SKM-1 (cell line): ENCODE results near the gene TFF1.

ENCODE experiments used
- DNase-seq: peaks from one replicate; lab custom pipeline; 2025; ENCODE audit not compliant: unreplicated experiment; lab: John Stamatoyannopoulos, UW

TFF1 gene

GRCh38 chr21:42398436-42399028 is 32.2 kb upstream of the TFF1 start:
- DNase-seq, result no peak

- DNase-seq, result no peak
Observed at GRCh38 chr21:42397746-42398394, 31.5 kb upstream of the TFF1 start.

- no peak for DNase-seq
Observed at GRCh38 chr21:42396799-42397745, 30.7 kb upstream of the TFF1 start.

DNA sequence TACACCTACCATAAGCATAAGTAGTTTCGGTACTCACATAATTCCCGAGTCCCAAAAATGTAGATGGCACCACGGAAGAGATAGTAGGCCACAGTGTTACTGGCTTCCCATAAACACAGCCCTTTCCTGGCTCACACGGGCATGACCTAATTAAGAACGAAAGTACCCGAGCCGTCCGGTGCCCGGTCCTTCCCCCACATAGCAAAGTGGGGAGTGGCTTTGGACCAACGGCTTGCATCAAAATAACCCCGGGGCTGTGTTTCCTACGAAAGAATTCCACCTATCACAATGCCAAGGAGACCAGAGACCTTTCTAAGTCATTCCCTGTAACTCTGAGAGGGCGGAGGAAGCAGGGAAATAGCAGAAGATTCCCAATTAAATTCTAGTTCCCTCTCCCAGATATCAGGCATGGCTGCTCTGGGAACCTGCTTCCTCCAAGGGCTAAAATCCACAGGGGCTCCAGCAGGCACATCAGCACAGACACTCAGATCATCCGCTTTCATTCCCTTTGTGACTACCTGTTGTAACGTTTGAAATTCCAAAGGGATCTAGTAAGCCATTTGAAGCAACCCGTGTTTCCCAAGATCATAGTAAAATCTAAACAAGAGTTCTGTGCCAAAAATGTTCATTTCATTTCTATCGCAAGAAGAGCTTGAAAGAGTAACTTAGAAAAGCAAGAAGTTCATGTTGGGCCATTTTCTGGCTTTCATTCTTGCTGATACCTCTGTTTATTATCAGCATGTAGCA is 29.7 kb upstream of the TFF1 start, which contains the start of gene TMPRSS3:
Gene TMPRSS3, minus strand, starts transcription at position 148 of the 747 bp plus-strand sequence. CDS start 635 bp downstream, outside the sequence.
- no peak for DNase-seq

- no peak for DNase-seq
Observed at GRCh38 chr21:42395302-42395701, 29.0 kb upstream of the TFF1 start.

- no peak for DNase-seq
Observed at GRCh38 chr21:42393443-42393950, 27.2 kb upstream of the TFF1 start.

DNA sequence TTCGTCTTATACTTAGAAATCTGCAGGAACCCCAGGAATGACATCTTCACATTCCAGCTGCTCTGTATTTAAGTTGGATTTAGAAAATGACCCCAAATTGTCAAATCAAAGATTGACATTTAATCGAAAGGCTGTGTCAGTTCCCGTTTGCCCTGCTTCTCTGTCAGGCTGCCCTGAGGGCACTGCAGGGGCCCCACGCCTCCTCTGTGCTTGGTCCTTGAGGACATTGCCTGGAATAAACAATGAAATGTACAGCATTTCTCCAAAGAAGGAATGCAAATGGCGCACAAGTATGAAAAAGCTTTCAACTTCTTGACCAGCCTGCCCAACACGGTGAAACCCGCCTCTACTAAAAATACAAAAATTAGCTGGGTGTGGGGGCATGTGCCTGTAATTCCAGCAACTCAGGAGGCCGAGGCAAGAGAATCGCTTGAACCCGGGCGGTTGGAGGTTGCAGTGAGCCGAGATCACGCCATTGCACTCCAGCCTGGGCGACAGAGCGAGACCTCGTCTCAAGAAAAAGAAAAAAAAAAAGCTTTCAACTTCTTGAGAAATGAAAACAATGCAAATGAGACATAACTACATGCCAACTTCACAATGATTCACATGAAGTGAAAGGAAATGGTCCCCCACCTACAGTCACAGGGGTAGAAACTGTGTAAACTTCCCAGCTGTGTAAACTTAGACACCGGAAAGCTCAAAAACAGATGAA is 26.6 kb upstream of the TFF1 start:
- DNase-seq, result no peak

DNA sequence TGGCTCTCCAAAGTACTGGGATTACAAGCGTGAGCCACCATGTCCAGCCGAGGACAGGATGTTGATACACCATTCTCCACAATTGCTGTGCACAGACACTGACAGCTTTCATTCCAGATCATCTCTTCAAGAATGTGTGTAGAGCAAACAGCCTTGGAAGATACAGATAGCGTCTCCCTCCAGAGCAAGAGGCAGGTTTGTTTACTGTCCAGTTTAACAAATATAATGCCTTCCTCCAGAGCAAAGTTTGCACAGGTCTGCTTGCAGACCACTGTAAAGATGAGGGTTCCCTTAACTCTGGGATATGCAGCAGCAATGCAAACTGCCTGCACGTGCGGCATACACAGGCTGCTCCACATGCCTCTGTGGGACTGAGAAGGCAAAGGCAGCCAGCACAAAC is 25.0 kb upstream of the TFF1 start:
- DNase-seq, result no peak

DNA sequence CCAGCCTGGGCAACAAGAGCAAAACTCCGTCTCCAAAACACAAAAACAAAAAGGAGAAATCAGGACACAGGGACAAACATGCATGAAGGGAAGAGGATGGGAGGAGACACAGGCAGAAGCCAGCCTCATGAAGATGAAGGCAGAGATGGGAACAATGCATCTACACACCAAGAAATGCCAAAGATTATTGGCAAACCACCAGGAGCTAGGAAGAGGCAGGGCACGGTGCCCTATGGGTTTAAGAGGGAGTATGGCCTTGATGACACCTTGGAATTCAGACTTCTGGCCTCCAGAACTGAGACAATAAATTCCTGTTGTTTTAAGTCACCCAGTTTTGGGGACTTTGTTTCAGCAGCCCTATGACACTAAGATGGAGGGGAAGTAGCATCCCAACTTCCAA is 24.4 kb upstream of the TFF1 start:
- DNase-seq, result no peak

GRCh38 chr21:42390193-42390592 is 23.9 kb upstream of the TFF1 start:
- DNase-seq, result no peak

- DNase-seq, result no peak
Observed at GRCh38 chr21:42389449-42389835, 23.1 kb upstream of the TFF1 start.

GRCh38 chr21:42388740-42389448 is 22.6 kb upstream of the TFF1 start:
- DNase-seq, result no peak

DNA sequence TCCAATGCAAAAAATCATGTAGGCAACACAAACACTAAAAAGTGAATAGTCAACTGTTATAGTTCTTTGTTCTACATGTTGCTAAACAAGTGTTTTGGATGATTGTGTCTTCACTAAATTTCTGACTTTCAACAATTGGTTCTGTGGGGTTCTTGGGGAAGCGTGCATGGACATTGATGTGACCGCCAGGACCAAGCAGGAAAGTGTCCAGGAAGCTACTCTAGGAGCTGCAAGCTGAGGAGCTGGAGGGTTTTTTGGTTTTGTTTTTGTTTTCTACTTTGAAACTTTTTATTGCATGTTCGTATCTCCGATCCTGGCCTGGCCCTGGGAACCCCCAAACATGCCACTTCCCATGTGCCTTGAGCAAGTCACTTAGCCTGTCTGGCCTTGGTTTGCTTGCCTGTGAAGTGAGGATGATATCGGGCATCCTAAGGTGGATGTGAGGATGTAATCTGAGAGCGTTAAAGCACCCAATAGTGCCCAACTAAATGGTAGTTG is 21.6 kb upstream of the TFF1 start:
- no peak for DNase-seq

- DNase-seq, result no peak
Observed at GRCh38 chr21:42387164-42387563, 20.8 kb upstream of the TFF1 start.

DNA sequence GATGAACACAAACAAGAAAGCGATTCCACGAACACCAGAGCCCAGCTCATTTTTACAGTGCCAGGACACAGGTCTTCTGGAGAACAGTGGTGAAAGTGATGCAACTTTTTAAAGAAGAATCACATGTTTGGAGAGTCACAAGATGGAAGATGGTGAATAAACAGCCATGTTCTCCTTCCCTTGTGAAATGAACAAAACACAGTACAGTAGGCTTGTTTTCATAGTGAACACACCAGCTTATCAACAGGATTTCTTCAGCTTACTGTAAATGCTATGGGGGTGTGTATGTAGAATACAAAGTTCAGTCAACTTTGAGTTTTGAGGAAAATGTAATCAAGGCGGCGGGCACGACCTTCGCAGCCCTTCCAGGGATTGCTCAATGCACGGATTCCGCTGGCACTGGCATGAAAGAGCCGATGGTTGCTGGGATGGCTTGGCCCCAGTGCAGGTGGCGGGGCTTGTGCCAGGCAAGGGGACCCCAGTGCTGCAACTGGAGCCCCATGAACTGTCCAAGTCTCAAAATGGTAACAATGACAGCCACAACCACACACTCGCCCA is 19.8 kb upstream of the TFF1 start:
- no peak for DNase-seq

GRCh38 chr21:42385619-42386018 is 19.3 kb upstream of the TFF1 start:
- no peak for DNase-seq

DNA sequence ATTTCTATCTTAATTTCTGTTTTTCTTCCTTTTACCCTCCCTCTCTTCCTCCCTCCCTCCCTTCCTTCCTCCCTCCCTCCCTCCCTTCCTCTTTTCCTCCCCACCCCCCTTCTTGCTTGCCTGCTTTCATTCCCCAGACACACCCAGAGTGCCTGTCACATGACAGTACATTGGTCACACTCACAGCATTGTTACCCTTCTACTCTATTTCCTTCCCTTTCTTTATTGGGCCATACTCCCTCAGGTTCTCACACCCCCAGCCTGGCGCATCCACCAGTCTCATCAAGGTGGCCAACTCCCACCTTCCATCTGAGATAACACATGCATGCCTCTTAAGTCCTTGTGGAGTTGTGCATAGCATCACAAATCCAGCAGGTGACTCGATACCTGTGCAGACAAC is 18.7 kb upstream of the TFF1 start:
- DNase-seq, result no peak

DNA sequence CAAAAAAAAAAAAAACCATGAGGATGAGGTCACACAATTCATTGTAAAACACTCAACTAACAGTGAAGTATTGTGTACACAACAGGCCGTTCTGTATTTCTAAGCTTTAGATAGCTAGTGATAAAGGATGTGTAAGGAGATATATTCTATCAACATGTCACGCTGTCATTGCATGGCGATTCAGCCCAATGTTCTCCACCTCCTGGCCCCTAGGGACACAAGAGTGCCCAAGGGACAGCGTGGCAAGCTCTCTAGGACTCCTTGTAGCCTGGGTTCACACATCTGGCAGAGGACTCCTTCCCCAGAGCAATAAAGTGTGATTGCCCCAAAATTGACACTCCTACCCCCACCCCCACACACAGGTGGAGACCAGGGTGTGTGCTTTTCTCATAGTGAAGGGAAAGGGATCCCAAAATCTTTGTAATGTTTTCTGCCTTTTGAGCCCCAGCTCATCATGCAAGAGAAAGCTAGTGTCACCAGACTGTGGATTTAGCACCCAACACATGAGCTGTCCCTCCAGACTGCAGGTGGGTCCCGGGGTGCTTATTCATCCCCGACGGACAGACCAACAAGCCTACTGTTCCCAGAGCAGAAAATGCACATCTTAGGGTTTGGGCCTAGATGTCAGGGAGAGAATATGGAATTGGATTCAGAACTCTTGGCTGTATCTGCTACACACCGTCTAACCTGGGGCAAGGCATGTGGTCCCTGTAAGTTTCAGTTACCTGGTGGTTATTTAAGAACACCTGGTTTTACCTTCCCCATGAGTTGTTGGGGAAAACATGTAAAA is 18.0 kb upstream of the TFF1 start:
- DNase-seq, result no peak
